Fibroblast of the aortic adventitia (primary cell): ENCODE measurements around the gene MCM6. TPM values are rescaled to one million over a fixed set of nuclear protein-coding genes. Genes with fewer than 3 reads are reported as not detected.
A peak's percentile ranks its signal among the peaks of the same experiment; 100 is the strongest.

Source experiments
- DNase-seq: peaks from one replicate; pipeline ENCODE4 v3.0.0-alpha.2; 2010; ENCODE audit warnings: low read depth
- H3K4me3 ChIP-seq: 2 replicates; pipeline ENCODE4 v1.5.1; 2011; ENCODE audit warnings: low read depth, mild to moderate bottlenecking, control low read depth, low read length, moderate library complexity
- total RNA-seq: library from RNA; depleted of rRNA; stranded (reverse); fragments of >200 nt; gene quantifications from 2 replicates; pipeline ENCODE4 v1.2.3, GENCODE V29; 2012; ENCODE audit warnings: low replicate concordance
- TF ChIP-seq, protein P1 (sequence below): IDR thresholded peaks from 2 replicates; pipeline ENCODE4 v1.5.1; 2011; ENCODE audit warnings: mild to moderate bottlenecking, low read length, control low read depth, inconsistent platforms; ENCODE audit not compliant: insufficient read depth

The MCM6 gene
- total RNA-seq, 1 donor: 39.1 TPM

DNA sequence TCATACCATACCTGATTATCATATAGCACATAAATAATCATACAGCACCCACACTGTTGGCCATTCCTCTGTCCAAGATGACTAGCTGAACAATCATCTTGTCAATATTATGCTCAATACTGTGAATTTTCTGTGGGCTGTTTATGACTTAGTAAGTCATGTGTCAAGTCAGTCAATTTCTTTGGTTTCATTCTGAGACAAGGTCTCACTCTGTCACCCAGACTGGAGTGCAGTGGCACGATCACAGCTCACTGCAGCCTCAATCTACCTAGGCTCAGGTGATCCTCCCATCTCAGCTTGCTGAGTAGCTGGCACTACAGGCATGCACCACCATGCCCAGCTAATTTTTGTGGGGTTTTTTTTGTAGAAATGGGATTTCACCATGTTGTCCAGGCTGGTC, 5.7 kb downstream of the MCM6 start:
- DNase-seq: no peak
- no peak overlapping the region for H3K4me3 ChIP-seq
- TF ChIP-seq, protein P1, sequence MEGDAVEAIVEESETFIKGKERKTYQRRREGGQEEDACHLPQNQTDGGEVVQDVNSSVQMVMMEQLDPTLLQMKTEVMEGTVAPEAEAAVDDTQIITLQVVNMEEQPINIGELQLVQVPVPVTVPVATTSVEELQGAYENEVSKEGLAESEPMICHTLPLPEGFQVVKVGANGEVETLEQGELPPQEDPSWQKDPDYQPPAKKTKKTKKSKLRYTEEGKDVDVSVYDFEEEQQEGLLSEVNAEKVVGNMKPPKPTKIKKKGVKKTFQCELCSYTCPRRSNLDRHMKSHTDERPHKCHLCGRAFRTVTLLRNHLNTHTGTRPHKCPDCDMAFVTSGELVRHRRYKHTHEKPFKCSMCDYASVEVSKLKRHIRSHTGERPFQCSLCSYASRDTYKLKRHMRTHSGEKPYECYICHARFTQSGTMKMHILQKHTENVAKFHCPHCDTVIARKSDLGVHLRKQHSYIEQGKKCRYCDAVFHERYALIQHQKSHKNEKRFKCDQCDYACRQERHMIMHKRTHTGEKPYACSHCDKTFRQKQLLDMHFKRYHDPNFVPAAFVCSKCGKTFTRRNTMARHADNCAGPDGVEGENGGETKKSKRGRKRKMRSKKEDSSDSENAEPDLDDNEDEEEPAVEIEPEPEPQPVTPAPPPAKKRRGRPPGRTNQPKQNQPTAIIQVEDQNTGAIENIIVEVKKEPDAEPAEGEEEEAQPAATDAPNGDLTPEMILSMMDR: no peak

DNA sequence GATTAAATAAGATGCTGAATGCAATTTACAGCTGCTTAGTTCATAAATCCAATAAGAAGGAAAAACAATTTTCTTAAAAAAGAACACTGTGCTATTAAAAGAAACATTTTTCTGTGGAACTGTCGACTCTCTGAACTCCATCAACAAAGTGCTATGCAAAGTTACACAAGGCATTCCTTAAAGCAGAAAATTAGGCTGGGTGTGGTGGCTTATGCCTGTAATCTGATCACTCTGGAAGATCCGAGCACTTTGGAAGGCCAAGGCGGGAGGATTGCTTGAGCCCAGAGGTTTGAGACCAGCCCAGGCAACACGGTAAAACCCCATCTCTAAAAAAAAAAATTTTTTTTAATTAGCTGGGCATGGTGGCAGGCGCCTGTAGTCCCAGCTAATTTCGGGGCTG, 13.0 kb downstream of the MCM6 start:
- peak; percentile 44 for DNase-seq
- TF ChIP-seq, protein P1: no peak
- H3K4me3 ChIP-seq: no peak overlapping the region

DNA sequence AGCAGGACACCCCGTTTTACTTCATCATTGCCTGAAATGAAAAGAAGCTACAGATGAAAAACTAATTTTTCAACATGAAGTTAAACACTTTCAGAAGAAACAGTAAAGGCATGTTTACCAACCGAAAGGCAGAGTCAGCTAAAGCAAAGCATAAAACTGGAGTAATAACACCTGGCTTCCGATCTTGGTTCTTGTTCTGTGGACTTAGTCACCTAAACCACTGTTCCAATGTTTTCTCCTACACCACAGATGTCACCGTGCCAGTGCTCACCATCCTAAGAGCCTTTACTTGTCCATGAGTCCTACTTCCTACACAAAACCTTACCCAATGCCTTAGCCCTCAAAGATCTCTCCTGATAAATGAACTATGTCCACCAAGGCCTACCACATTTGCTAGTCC, 13.5 kb downstream of the MCM6 start:
- TF ChIP-seq, protein P1: no peak
- no peak for DNase-seq
- H3K4me3 ChIP-seq: no peak overlapping the region

DNA sequence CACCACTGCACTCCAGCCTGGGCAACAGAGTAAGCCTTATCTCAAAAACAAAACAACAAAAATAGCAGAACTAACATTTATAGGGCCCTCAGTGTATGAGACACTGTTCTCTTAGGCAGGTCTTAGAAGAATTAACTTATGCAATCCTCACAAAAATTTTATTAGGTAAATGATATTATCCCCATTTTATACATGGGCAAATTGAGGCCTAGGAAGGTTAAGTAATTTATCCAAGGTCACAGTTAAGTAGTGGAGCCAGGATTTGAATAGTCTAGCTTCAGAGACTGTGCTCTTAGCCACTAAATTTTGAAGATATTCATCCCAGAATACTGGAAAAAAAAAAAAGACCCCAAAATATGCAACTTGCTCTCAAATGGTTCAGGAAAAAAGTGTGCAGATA, 22.8 kb downstream of the MCM6 start:
- no peak for DNase-seq
- no peak overlapping the region for H3K4me3 ChIP-seq
- TF ChIP-seq, protein P1: no peak

DNA sequence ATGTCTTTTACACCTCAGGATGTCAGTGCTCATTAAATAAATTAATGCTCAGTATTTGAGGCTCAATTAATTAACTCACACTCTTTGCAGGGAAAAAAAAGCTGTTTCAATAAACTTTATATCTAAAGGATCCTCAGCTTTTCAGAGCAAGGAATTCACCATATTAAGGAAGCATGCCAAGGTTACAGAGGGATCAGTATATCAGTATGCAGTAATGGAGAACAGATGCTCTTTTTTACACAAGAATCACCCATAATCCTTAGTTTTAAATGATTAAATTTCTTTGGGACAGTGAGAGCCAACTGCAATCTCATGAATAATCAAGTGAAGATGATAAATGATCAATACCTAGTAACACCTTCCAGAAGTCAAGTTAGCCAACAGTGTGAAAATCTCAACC, 24.4 kb downstream of the MCM6 start:
- DNase-seq: peak; percentile 29
- H3K4me3 ChIP-seq: no peak overlapping the region
- TF ChIP-seq, protein P1: no peak

DNA sequence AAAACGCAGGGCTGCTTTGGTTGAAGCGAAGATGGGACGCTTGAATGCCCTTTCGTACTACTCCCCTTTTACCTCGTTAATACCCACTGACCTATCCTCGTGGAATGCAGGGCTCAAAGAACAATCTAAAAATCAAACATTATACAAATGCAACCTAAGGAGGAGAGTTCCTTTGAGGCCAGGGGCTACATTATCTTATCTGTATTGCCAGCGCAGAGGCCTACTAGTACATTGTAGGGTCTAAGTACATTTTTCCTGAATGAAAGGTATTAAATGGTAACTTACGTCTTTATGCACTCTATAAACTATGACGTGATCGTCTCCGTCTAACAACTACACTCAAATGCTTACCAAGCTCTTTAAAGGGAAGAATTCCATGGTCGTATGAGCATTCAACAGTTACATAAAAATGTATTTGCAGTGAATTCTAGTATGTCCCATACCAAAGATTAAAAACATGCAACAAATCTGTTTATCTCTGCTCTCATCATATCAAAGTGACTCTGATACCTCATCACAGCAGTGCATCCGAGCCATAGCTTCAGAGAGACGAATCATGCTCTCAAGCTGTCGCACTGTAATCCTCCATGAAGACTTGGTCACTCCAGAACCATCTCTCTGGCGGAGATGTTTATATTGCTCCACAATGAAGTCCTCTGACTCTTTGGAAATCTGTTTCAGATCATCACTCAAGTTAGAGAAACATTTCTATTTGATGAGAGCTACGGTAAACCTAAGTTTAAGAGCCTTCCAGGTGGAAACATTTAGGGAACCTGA, 25.2 kb downstream of the MCM6 start:
- no peak for DNase-seq

More for the DNA sequence above, 25.2 kb downstream of the MCM6 start:
- TF ChIP-seq, protein P1: no peak
- no peak overlapping the region for H3K4me3 ChIP-seq
